ENCODE data around the gene SPDYE4. TPM values are rescaled to one million over a fixed set of nuclear protein-coding genes. Genes with fewer than 3 reads are reported as not detected.

SPDYE4 gene
- total RNA-seq, 1 donor from 2014 or later, result not detected

DNA sequence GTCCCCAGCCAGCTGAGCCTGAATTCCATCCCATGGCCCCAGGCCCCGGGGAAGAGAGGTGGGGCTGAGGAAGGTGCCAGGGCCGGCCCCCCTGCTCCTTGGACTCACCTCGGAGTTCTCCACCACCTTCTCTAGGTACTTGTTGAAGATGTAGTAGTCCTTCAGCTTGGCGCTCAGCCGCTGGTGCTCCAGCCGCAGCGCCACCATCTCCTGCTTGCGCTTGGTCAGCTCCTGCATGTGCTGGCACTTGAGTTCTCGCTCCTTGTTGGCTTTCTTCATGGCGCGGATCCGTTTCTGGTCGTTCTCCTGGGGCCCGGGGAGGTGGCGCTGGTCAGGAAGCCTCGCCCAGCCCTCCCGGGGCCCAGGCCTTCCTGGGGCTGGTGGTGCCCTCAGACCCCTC is 17.0 kb downstream of the SPDYE4 start:
- no peak for DNase-seq (ENCODE audit: low read depth)

DNA sequence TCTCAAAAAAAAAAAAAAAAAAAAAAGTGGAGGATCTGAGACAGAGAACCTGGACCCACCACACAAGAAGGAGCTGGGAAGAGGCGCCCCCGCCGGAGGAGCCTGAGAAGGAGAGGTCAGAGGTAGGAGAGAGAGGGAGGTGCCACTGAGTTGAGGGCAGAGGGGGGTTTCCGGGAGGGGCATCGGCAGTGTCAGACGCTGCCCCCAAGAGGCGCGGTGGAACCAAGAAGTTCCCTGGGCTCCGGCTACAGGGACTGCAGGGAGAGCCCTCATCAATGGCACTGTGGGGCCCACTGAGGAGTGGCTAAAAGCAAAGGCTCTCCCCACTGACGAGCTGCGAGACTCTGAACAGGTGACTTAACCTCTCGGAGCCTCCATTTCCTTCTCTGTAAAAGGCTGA is 17.9 kb downstream of the SPDYE4 start:
- DNase-seq (ENCODE audit: low read depth), result no peak

DNA sequence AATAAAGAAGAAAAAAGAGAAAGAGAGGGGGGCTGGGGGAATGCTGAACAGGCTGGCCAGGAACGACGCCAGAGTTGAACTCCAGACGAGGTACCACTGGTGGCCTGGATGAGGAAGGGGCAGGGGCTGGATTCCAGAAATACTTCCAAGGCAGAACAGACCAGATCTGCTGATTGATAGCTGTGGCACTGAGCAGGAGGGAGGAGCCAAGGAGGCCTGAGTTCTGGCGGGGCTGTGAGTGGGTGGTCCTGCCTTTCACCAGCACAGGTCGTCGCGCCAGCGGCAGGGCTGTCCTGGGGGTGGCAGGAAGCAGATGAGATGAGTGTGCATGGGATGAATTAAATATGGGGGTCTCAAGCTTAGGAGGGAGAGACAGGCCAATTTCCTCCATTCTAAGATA is 19.2 kb downstream of the SPDYE4 start:
- no peak for DNase-seq (ENCODE audit: low read depth)

DNA sequence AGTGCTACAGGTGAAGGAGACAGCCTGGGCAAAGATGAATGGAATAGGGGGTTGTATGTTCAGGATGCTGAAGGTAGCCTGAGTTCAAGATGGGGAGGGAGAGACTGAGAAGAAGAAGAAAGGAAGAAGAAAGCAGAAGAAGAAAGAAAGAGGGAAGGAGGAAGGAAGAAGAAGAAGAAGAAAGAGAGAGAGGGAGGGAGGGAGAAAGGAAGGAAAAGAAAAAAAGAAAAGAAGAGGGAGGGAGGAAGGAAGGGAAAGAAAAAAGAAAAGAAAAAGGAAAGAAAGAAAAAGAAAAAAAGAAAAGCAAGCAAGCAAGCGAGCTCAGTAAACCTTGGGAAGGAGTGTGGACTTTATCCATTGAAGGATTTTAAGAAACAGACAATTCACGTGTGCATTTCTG is 21.6 kb downstream of the SPDYE4 start:
- no peak for DNase-seq (ENCODE audit: low read depth)

DNA sequence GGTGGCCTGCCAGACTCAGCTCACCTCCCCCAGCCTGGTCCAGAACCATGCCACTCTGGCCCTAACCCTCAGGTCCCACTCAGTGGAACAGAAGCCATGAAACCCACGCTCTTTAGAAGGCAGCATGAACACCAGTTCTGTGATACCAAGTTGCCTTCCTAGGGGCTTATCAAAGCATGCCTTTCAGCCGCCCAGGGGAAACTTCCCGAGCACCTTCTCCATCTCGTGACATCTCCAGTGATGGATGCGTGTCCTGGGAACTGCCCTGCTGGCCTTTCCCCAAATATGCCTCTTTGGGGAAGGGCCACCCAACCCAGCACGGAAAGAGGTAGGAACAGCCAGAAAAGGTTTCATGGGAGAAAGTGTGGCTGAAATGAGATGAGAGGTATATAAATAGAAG is 22.0 kb downstream of the SPDYE4 start:
- DNase-seq (ENCODE audit: low read depth), result no peak

DNA sequence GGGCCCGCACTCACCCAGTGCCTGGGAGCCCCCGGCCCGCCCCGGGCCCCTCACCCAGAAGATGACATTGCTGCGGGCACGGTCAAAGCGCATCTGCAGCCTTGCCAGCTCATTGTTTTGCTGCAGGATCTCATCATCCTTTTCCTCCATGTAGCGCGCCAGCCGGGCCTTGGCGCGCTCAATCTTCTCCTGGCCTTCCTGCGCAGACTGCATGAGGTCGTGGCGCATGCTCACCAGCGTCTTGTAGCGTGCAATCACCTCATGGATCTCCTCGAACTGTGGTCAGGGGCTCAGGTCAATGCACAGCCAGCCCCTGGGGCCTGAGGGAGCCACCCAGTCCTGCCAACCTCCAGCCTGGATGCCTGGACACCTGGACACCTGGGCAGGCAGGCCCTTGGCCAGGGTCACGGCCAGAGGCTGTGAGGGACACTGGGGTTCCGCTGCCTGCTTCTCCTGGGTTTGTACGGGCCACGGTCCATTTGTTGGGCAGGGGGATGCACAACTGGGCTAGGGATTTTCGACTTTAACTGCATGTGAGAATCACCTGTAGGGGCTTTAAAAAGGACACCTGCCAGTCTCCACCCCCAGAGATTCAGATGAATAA is 22.9 kb downstream of the SPDYE4 start:
- no peak for DNase-seq (ENCODE audit: low read depth)

DNA sequence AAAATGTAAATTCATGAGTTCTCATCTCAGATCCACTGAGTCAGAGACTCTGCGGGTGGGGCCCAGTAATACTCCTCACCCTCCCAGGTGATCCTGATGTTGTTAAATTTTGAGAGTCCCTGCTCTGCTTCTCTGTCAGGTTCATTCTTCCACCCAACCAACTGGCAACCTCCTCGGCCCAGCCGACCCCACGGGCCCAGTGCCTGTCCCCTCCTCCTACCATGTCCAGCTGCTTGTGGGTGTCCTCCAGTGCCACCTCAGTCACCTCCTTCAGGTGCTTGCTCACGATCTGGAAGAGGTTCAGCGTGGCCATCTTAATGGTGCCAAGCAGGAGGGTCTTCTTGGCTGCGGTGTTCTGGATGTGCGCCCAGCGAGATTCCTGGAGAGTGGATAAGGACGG is 23.5 kb downstream of the SPDYE4 start:
- DNase-seq (ENCODE audit: low read depth), result no peak

DNA sequence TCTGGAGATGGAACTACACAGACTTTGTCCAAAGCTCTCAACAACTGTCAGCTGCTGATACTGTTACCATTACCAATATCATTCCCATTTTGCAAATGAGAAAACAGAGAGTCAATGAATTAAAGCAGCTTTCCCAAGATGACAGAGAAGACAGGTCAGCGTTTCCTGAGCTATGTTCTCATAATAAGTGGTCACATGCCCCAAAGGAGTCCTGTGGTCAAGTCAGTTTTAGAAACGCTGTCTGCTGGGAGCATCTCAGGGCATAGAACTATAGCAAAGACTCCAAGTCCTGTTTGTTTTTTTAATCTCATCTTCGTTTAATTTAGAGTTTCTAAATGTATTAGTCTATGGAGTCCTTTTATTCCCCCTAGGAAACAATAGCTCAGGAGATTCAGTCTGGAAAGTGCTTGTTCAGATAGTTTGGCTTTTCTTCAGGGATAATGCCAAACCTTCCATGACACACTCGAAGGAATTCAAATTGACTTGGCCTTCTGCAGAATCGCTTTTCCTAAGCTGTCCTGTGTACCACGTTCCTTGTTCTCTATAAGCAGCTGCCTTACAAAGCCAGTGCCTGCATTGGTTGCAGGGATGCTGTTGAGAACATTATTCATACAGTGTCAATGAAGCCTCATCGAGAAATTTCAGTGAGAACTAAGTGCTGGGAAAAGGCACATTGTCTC is 25.8 kb downstream of the SPDYE4 start:
- no peak for DNase-seq (ENCODE audit: low read depth)

DNA sequence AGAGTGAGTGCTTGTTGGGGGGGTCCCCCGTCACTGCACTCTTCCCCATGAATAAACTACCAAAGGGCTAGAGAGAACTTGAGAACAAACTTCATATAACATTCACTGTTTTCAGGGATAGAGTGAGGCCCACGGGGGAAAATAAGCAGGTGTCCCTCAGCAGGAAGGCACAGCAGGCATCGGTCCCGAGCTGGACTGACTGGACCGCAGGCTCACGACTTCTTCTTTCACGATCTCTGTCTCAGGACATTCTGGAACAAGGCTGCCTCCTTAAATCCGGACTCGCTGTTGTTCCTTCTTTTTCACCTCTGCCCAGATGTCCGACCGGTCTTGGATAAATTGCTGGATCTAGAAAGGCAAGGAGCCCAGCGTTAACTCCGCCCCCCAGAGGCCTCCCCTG is 28.5 kb downstream of the SPDYE4 start:
- no peak for DNase-seq (ENCODE audit: low read depth)

DNA sequence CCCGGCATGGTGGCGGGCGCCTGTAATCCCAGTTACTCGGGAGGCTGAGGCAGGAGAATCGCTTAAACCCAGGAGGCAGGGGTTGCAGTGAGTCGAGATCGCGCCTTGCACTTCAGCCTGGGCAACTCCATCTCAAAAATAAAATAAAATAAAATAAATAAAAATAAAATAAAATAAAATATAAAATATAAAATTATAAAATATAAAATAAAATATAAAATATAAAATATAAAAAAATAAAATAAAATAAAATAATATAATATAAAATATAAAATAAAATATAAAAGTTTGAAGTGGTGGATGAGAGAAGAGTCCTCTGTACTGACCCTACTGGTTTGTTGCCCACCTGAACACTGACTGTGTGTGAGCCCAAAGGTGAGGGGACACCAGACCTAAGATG is 28.9 kb downstream of the SPDYE4 start:
- no peak for DNase-seq (ENCODE audit: low read depth)

DNA sequence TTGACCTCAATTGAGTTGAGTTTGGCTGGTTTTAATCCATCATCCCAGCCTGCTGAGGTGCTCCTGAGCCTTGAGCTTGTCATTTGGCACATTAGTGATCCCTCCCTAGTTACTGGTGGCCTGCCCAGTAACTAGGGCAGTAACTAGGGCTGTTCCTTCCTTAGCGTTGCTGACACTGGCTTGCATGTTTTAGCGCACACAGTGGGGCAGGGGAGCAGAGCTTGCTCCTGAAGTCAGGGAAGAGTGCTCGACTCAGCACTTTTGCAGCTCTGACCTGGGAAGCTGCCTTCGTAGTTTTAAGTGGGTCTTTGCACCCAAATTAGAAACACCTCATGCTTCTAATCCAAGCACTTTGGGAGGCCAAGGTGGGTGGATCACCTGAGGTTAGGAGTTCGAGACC is 29.4 kb downstream of the SPDYE4 start:
- DNase-seq (ENCODE audit: low read depth), result no peak

DNA sequence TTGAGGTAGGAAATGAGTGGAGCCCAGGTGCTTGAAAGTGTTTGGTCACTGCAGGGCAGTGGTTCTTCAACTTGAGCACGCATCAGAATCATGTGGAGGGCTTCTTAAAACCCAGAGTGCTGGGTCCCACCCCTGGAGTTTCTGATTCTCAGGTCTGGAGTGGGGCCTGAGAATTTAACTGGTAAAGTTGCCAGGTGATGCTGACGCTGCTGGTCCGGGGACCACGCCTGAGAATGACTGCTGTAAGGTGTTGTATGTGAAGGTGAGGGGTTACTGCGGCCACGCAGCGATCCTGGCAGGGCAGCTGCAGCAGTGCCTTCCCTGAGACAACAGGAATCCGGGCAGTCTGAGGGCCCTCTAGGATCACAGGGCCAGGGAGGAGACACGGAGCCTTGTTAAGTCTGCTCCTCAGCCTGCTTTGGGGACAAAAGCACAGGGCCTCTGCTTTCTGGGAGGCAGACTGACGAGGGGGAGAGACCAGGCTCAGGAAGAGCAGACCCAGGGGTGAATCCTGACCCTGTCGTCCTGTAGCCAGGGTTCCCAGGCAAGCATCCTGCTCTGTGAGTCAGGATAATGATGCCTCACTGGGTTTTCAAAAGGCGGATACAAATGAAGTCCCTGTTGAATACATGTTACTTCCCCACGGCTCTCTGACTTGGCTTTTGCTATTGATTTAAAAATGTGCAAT is 30.0 kb downstream of the SPDYE4 start:
- no peak for DNase-seq (ENCODE audit: low read depth)

DNA sequence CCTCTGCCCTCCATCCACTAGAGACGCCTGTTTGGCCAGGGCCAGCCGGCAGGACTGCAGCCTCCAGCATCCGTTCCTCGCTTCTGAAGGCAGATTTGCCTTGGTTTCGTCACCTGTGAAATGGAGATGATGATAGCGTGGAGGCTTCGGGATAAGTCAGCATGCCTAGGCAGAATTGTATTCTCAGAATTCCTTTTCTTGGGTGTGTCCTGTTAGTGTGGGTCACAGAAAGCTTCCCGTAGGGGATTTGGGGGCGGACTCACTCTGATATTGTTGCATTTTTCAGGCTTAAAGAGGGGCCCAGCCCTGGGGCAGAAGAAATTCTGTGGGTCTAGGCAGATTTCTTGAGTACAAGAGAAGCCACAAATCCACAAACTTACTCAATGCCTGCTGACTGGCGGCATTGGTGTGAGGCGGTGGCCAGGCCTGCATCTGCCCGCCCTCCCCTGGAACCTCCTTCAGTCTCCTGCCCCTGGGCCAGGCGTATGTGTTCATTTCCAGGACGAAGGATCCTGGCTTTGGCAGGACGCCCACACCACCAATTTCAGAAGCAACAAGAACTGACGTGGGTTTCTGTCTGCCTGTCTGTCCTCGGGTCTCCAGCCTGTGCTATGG is 31.3 kb downstream of the SPDYE4 start:
- DNase-seq (ENCODE audit: low read depth), result no peak

DNA sequence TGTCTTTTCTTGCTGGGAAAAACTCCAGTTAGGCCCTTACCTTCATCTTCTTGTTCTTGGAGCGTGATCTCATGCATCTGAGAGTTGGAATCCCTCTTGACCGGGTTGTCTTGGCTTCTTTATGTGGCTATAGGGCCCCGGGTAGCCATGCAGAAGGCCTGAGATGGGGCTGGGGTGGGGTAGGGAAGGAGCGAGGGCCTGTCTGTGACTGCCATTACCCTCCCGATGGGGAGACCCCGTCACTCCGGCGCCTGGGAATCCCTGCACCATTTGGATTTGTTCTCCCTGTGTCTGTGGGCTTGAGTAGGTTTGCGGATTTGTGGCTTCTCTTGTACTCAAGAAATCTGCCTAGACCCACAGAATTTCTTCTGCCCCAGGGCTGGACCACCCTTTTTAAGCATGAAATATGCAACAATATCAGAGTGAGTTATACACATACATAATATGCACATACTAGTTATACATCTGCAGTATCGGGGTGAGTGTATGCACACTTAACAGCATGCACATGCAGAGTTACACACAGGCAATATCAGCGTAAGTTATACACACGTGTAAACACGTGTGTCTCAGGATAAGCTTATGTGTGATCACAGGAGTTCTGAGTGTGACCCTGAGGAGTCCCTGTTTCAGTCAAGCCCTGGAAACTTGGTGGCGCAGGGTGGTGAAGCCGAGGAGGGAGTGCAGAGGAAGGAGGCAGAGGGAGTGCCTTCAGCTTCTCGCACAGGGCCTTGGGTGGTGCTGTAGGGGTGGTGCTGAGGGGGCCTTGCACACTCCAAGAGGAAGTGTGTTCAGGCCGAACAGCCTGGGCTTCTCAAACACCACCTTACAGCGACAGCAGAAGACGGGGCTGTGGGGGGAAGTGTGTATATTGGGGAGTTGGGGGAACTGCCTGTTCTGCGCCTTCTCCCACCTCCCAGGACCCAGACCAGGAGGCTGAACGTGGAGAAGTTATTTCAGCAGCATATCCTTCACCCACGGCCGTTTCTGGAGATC is 32.2 kb downstream of the SPDYE4 start:
- no peak for DNase-seq (ENCODE audit: low read depth)

DNA sequence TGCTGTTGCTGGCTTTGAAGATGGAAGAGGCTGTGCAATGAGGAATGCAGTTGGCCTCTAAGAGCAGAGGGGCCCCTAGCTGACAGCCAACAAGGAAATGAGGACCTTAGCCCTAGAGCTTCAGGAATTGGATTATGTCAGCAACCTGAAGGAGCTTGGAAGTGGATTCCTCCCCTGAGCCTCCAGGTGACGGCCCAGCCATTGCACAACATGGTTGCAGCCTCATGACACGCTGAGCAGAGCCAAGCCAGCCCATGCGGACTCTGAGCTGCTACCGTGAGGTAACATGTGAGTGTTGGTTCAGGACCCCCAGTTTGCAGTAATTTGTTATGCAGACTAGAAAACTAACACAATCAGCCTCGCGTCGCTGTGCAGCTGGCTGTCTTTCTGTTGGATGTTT is 33.9 kb downstream of the SPDYE4 start:
- no peak for DNase-seq (ENCODE audit: low read depth)

DNA sequence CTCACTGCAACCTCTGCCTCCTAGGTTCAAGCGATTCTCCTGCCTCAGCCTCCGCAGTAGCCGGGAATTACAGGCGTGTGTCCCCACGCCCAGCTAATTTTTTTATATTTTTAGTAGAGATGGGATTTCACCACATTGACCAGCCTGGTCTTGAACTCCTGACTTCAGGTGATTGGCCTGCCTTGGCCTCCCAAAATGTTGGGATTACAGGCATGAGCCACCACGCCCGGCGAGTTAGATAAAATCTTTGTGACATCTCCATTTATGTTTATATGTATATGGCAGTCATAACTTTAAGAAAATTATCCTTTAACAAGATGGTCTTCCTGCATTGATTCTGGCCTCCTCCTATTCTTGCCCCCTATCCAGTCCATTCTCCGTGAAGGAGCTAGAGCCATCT is 37.8 kb downstream of the SPDYE4 start:
- no peak for DNase-seq (ENCODE audit: low read depth)

DNA sequence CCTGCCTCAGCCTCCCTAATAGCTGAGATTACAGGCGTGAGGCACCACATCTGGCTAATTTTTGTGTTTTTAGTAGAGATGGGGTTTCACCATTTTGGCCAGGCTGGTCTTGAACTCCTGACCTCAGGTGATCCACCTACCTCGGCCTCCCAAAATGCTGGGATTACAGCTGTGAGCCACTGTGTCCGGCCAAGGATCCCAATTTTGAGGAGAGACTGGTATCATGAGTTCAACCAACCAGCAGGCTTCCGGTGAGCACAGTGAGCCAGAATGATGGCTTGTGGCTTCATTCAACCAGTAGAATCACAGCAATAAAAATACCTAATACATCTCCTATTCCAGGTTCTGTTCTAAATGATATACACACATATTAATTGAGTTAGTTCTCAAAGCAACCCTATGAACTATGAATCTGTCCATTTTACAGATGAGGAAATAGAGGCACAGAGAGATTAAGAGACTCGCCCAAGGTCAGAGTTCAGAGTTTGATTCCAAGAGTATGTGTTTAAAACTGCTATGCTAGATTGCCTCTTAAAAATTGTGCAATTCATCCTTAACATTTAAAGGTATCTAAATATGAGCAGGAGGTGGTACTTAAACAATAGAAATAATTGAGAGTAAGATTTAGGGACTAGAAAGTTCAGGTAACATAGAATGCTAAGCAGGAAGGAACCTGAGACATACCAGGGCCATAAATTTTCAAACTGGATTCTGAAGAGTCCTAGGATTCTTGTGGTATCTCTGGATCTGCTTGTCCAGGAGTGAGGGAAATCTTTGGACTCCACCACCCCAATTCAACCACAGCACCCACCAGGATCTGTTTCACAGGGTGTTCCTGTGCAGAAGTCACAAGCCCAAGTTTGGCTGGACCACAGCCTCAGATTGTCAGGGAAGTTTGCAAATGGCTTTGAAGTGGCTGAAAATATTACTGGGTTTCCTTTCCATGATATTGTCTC is 38.8 kb downstream of the SPDYE4 start:
- no peak for DNase-seq (ENCODE audit: low read depth)

DNA sequence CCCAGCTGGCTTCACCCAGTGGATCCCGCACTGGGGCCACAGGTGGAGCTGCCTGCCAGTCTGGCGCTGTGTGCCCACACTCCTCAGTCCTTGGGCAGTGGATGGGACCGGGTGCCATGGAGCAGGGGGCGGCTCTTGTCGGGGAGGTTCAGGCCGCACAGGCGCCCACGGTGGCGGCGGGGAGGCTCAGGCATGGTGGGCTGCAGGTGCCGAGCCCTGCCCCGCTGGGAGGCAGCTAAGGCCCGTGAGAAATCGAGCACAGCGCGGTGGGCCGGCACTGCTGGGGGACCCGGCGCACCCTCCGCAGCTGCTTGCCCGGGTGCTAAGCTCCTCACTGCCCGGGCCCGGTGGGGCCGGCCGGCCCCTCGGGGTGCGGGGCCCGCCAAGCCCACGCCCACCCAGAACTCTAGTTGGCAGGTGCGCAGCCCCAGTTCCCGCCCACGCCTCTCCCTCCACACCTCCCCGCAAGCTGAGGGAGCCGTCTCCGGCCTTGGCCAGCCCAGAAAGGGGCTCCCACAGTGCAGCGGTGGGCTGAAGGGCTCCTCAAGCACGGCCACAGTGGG is 40.3 kb downstream of the SPDYE4 start:
- DNase-seq (ENCODE audit: low read depth), result no peak

DNA sequence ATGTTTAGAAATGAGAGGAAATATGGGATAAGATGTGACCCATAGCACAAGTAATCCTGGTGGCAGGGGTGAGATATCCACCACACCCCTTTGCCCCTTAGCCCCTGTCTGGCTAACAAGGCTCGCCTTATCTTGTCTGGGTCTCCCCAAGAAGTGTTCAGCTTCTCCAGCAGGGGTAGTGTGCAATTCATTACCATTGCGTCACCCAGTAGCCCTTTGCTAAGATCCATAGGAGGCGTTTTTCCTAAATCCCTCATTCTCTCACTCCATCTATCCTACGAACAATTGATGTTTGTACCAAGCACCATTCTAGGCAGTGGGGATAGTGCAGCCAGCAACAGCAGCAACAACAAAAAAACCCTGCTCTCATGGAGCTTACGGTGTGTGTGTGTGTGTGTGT is 44.5 kb downstream of the SPDYE4 start:
- no peak for DNase-seq (ENCODE audit: low read depth)

DNA sequence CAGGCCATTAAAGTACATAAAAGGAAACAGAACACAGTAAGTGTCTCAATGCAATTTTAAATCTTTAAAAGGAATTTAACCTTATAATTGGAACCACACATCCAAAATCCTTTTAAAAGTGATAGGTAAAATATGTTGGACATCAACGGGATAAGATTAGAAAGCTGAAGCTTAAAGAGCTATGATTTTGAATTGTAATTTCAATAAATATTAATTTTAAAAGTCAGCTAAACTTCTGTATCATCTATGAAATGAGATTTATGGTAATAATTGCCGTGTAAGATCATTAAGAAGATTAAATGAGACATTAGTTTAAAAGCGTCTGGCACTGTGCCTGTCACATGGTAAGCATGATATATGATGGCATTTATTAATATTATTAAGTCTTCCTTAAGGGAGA is 45.0 kb downstream of the SPDYE4 start:
- DNase-seq (ENCODE audit: low read depth), result no peak

All from renal cortical epithelial cell (primary cell).